ENCODE results near the gene TENM4.

Gene TENM4

GRCh38 chr11:79447038-79447786 lies 6.4 kb upstream of the TENM4 start:
- DNase-seq = no peak

DNA sequence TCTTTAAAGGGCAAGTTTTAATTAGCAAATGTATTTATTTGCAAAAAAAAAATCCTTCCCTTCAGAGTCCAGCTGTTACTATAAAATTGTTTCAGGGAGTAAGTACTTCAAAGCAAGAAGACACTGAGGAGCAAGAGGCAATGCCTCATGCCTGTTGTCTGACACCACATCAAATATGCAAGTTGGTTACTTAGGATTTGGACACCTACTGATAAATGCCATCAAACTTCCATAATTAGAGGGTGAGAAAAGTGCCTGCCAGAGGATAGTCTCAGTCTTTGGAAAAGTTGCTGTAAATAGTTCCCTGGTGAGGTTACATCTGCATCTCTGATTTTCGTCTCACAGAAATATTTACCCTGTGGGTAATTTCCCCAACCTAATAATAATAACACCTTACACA lies 4.1 kb upstream of the TENM4 start:
- no peak for DNase-seq

DNA sequence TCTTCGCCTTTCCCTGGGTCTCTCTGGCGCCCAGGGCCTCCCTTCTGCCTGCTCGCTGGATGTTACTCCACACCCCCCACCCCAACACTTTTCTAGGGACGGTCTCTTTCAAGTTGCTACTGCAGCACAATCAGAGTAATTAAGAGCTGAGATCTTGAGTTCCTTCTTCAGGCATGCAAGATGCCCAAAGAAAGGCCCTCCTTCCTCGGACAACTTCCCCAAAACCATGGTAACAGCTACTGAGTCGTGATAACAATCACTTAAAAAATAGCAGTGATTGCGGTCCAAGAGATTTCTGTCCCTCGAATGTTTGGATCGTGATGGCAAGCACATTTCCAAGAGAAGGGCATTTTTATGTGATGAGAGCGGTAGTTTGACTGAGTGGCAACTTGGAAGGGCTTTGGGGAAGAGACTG lies 638 bp upstream of the TENM4 start:
- peak in 1 of 2 donors; percentile 43 for DNase-seq

DNA sequence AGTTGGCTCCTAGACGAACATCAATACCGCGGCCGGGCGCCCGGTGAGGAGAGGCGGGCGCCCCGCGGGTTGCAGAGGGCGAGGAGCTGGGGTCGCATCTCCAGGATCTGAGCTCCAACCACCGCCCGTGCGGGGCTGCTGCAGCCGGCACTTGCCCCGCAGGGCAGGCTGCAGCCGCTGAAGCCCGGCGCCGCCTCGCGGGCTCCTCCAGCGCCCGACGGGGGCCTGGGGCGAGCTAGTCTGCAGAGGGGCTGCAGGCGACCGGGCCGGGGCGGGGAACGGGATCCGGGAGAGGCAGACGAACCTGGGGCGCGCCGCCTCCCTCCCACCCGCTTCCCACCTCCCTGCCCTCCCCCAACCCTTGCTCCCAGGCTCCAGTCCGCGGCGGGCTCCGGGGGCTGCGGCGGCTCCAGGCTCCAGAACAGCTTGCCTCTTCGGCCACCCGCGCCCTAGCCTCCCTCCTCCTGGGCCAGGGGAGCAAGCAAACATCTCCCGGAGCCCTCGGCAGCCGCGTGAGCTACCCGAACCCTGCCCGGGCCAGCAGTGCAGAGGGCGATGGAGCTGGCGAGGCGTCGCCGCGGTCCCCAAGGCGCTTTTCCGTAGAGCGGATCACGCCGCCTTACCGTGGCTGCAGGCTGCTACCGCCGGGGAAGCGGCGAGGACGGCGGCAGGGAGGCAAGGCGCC lies 802 bp downstream of the TENM4 start:
- no peak for DNase-seq

DNA sequence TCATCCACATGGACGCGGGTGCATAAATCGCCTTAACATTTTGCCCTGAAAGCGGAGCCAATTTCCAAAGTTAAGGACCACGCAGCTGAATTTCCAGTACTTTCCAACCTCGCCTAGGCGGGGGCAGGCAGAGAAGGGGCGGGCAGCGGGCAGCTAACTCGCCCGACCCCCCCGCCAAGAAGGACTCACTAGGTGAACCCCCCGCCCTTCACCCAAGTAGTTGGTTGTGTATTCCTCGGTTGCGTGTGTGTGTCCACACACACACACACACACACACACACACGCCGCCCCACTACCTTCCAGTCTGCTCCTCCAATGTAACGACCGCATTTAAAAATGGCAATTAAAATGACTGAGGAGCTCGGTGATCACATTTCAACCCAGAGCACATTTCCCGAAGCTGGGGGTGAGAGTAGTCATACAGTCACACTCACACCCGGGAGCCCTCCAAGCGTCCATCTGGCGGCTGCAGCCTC lies 1.4 kb downstream of the TENM4 start:
- no peak for DNase-seq

DNA sequence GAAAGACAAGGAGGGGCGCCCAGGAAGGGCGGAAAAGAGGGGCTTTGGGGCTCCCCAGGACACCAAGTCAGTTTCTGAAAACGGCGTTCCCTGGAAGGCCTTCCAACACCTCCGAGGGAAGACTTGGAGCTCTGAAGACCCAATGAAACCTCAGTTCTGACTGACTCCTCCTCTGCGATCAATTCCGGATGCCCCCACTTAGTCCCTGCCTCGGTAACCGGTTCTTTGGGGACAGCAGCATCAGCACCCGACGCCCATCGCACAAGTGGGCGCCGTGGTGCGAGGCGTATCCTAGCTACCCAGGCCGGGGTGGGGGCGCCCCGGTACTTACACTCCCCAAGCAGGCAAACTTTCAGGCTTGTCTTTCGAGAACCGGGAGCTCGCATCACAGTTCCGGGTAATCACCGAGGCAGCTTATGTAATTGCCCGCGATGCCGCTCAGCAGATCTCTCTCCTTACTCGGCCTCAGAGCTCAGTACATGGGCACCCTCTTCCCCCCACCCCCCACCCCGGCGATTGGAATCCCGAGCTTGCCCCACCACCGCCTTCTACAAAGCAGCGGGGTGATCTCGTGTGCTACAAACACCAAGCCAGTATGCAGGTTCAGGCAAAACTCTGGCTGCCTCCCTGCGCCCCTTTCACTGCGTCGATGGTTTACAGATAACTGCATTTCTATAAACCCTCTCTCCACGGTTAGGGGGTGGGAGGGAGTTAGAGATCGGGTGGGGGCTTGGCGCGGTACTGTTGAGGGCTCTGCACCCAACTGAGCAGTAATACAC lies 2.0 kb downstream of the TENM4 start:
- DNase-seq = no peak

GRCh38 chr11:79437981-79438630 lies 2.7 kb downstream of the TENM4 start:
- no peak for DNase-seq

DNA sequence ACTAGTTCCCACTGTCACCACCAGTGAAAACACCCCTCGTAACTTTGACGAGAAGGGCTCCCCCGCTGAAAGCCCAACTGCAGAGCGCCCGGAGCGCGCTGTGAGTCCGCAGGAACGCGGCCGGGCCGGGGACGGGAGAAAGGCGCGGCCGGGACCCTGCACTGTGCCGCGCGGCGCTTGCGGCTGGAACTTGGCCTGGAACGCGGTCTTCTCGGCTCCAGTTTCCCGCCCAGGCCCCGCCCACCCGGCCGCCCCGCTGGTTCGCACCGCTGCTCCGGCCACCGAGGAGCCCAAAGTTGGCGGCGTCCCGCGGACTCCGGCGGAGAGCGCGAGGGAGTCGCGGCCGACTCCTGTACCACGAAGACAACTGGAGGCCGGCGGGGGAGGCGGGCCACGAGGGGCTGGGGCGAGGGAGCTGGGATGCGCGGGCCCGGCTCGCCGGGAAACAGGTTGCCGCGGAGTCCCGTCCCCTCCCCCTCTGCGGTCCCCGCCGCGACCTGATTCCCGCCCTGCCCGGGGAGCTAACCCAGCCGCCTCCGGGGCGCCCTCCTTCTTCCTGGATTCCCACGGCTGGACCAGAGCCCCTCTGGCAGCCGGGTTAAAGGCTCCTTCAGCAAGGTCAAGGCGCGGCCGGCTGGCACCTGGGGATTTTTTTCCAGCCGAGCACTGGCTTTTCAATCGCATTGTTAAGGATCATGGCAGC lies 3.4 kb downstream of the TENM4 start:
- DNase-seq = no peak

DNA sequence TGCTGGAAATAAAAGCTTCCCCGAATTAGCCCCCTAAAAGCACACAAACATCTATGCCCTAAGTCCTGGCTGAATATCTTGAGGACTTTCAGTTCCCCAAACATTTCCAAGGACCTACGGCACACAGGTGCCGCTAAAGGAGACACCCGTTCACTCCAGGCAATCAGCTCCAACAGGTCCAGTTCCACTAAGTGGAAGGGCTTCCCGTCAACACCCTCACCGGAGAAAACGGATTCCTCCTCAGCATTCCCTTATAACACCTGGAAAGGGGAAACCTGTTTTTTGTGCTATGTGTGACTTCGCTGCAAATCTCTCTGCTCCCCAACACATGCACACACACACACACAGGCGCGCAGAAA lies 3.9 kb downstream of the TENM4 start:
- DNase-seq = no peak

GRCh38 chr11:79434283-79434682 lies 6.5 kb downstream of the TENM4 start:
- DNase-seq = no peak

- DNase-seq = no peak
These were observed 8.7 kb downstream of the TENM4 start for GRCh38 chr11:79432138-79432537.

- no peak for DNase-seq
These were observed 9.3 kb downstream of the TENM4 start for GRCh38 chr11:79431535-79431934.

DNA sequence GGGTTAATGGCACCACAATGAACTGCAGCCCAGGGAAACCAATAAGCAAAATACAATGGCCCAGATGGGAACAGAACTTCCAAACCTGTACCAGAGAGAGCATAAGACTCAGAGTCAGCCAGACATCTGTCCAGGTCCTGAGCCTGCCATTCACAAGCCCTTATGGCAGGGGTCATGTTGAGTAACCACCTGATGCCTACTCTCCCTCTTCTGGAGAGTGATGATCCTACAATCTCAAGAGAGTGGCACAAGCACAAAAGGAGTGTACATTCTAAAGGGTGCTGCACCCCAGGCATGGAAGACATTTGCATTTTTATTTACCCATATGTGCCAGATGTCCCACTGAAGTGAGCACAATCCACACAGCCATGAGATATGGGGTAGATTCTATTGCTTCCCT lies 10.6 kb downstream of the TENM4 start:
- DNase-seq = no peak

DNA sequence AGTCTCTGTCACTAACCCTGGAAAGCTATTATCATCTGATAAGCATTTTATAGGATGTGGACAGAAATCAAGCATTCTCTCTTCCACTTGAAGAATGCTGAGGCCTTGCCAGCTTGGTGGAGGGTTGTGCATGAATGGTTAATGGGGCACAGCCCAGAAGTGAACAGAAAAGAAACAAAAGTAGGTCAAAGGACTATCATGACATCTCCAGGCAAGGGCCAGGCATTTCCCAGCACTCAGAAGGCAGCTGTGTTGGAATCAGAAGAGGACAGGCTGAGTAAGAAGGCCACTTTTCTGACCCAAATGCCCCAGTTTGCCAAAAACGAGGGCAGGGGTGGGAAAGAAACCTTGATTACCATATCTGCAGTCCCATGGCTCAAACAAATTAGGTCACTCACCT lies 12.4 kb downstream of the TENM4 start:
- no peak for DNase-seq

GRCh38 chr11:79427611-79428327 lies 13.1 kb downstream of the TENM4 start:
- DNase-seq = no peak

GRCh38 chr11:79427126-79427525 lies 13.7 kb downstream of the TENM4 start:
- DNase-seq = no peak

GRCh38 chr11:79425463-79425862 lies 15.4 kb downstream of the TENM4 start:
- no peak for DNase-seq

GRCh38 chr11:79423736-79424135 lies 17.1 kb downstream of the TENM4 start:
- no peak for DNase-seq

- DNase-seq = no peak
These were observed 18.0 kb downstream of the TENM4 start for GRCh38 chr11:79422866-79423265.

DNA sequence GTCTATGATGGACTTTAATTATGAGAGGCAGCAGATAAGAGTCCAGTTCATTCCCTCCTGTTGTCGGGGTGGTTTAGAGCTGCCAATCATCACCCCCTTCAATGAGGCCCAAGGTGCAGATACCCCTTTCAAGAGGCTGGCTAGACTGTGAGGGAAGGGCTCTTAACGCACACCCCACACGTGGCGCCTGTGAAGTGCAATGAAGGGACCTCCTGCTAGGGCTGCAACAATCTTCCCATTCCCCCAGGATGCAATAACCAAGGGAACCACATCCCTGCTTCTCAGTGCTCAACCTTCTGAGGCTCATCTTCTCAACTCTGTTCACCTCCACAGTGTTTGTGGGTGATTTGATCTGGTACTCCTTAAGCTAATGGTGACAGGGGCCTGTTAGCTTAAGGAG lies 19.0 kb downstream of the TENM4 start:
- no peak for DNase-seq

DNA sequence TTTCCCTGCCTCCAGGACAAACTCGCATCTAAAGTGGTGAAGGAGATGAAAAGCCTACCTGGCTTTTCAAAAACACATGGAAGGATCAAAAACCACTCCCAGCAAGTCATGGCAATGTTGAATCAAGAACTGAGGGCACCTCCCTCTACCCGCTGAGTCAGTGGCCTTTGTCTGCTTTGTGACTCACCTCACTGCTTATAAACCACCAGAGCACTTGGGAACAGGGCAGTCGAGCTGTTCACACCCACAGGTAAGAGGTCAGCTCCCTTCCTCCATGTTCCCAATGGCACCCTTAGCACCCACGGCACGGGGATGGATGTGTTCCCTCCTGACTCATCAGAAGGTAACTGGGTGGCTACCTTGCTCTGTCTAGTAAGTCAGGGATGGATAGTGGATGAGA lies 21.7 kb downstream of the TENM4 start:
- DNase-seq = no peak

DNA sequence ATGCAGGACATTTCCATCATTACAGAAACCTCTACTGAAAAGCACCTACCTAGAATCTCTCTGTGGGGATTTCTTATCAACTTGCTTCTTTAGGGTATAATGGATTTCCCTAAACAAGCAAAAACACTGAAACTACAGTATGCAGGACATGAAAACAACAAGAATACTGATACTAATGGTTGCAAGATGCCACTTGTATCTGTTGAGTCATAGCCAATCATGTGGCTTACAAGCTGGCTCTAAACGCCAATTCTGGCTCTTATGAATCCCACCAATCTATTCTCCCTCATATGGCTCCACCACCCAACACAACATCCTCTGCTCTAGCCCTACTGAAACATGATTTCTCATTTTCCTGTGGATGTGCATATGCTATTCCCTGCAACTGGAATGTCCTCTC lies 22.6 kb downstream of the TENM4 start:
- no peak for DNase-seq

Measured in CD4-positive, alpha-beta T cell treated with Interleukin-1 beta for 1 hour (primary cell).